ENCODE measurements around the gene NOP10. TPM values are rescaled to one million over a fixed set of nuclear protein-coding genes. Genes with fewer than 3 reads are reported as not detected.

NOP10 gene
- total and polyA plus RNA-seq, 2 of the 13 experiments (the other 11 are each of a cell fraction or from before 2014, with no cell fraction given), result 239 to 369 TPM

DNA sequence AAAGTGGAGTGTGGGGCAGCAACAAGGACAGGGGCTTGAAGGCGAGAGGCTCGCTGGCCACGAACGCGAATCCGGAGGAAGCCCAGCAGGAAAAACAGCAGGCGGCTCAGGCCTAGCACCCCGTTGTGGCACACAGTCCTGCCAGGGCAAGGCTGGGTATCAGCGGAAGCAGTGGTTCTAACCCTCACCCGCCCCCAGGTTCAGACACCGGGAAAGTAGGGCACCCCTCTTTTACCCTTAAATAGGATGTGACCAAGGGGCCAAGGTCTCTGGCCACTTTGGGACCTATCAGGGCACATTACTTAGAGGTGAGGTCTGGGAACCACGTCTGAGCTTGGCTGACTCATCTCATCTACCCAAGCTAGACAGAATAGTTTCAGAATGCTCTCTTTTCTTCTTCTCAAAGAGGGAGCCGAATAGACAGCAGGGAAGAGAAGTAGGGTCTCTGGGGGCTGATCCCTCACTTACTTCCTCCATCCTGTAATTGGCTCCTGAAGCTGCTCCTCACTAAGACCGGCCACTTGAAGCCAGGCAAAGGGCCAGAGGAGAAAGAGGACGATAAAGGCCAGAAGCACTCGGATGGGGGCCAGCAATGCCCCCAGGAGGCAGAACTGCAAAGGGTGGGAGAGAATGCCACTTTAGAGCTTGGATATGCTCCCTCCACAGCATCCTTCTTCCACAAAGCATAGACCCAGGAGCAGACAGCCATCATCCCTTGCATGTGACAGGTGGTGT, 22.3 kb upstream of the NOP10 start (continued):
- TF ChIP-seq, protein P1, sequence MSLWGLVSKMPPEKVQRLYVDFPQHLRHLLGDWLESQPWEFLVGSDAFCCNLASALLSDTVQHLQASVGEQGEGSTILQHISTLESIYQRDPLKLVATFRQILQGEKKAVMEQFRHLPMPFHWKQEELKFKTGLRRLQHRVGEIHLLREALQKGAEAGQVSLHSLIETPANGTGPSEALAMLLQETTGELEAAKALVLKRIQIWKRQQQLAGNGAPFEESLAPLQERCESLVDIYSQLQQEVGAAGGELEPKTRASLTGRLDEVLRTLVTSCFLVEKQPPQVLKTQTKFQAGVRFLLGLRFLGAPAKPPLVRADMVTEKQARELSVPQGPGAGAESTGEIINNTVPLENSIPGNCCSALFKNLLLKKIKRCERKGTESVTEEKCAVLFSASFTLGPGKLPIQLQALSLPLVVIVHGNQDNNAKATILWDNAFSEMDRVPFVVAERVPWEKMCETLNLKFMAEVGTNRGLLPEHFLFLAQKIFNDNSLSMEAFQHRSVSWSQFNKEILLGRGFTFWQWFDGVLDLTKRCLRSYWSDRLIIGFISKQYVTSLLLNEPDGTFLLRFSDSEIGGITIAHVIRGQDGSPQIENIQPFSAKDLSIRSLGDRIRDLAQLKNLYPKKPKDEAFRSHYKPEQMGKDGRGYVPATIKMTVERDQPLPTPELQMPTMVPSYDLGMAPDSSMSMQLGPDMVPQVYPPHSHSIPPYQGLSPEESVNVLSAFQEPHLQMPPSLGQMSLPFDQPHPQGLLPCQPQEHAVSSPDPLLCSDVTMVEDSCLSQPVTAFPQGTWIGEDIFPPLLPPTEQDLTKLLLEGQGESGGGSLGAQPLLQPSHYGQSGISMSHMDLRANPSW (CRISPR knock-in tag; IDR thresholded peaks at IDR 0.05; ENCODE audit: borderline replicate concordance), result no peak
- TF ChIP-seq ZNF607 (CRISPR knock-in tag; IDR thresholded peaks at IDR 0.05; ENCODE audit: borderline replicate concordance), result no peak
- no peak for TF ChIP-seq ZBTB25 (CRISPR knock-in tag; IDR thresholded peaks at IDR 0.05)
- TF ChIP-seq ZNF343 (CRISPR knock-in tag; IDR thresholded peaks at IDR 0.05), result no peak
- no peak for TF ChIP-seq RELA (CRISPR knock-in tag; IDR thresholded peaks at IDR 0.05)

DNA sequence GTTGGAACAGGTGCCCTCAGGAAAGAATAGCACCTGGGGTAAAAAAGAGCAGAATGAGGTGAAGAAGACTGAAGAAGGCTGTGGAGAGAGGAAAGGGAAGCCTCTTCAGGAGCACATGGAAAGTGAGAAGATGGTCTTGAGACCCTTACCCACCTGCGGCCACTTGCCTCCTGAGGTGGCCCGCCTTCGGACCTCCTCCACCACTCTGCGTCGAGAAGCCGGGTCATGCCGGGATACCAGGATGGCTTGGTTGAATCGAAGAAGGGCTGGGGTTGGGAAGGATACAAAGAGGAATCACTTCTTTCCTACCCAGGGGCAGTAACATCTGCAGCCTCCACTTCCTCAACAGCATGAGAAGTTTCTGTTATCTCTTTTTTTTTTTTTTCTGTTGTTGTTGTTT, 21.1 kb upstream of the NOP10 start:
- H3K4me1 ChIP-seq (ENCODE audit: insufficient read depth, low read length), result peaks cover 21% of the 10 kb centered on the region
- ChIA-PET POLR2A (no interaction called here), CTCF (ENCODE audit: low intra/inter-chr PET ratio, low total read pairs) (no interaction called here)
- no peaks in the 10 kb centered on the region for H3K9me3 ChIP-seq (ENCODE audit: low read length)
- no peaks in the 10 kb centered on the region for H3K27me3 ChIP-seq (ENCODE audit: control insufficient read depth in 1 of 2, insufficient read depth in 2 of 2, low read length in 2 of 2)
- peaks cover 3 to 4% of the 10 kb centered on the region in 2 experiments; a peak in 3 of 5 replicates for H3K36me3 ChIP-seq (replicated peaks in 1 of 2; ENCODE audit: control insufficient read depth in 1 of 2, insufficient read depth in 2 of 2, low read length in 2 of 2)
- H4K20me1 ChIP-seq (ENCODE audit: insufficient read depth, low read length), result no peaks in the 10 kb centered on the region
- FAIRE-seq, result no peak
- no peak overlapping the region for H3K27ac ChIP-seq (ENCODE audit: extremely low read length, insufficient read depth, low read length)
- no peak overlapping the region for H3K4me2 ChIP-seq (ENCODE audit: low read depth, low read length)
- intact Hi-C loops (cut with micrococcal nuclease; ENCODE audit: unreplicated experiment), result no loop called here
- ATAC-seq, result no peak
- H2AFZ ChIP-seq (ENCODE audit: low read length), result no peak overlapping the region
- peaks cover 2% of the 10 kb centered on the region for H3K79me2 ChIP-seq (ENCODE audit: insufficient read depth, low read length)
- in situ Hi-C loops (cut with HindIII; ENCODE audit: extremely low pct_ligation_motif_present, low pct_unique_long_range_greater_than_20kb), result loop anchor here (10.0 to 25.0 kb wide), 2 partner anchors 71 to 302 kb away; partner anchors contain the start of gene GOLGA8A
- no peak overlapping the region for H3K4me3 ChIP-seq (replicated peaks in 1 of 3; ENCODE audit: insufficient read depth in 1 of 3, low read depth in 2 of 3, low read length in 3 of 3)
- no peak for DNase-seq (ENCODE audit: low spot score)
- BruUV-seq (replicated peaks), result no TSS peak
- H3K9ac ChIP-seq (ENCODE audit: insufficient read depth, low read depth, low read length), result no peak overlapping the region
- WGBS (ENCODE audit: low lambda C conversion rate), result 92% methylated on average over 8 of the region's 8 CpGs
- no peak for TF ChIP-seq ZBTB1 (CRISPR knock-in tag; IDR thresholded peaks at IDR 0.05; ENCODE audit: borderline replicate concordance)
- TF ChIP-seq ZNF367 (CRISPR knock-in tag; IDR thresholded peaks at IDR 0.05; ENCODE audit: borderline replicate concordance), result no peak
- no peak for TF ChIP-seq ZNF18 (CRISPR knock-in tag; IDR thresholded peaks at IDR 0.05; ENCODE audit: insufficient replicate concordance)
- no peak for TF ChIP-seq HNF4G (IDR thresholded peaks at IDR 0.05; ENCODE audit: borderline replicate concordance, low read depth, low read length)
- no peak for TF ChIP-seq HNF4G (CRISPR knock-in tag; IDR thresholded peaks at IDR 0.05; ENCODE audit: borderline replicate concordance, low read depth)
- no peak for TF ChIP-seq TGIF2 (CRISPR knock-in tag; IDR thresholded peaks at IDR 0.05)
- TF ChIP-seq ZNF274 (CRISPR knock-in tag; IDR thresholded peaks at IDR 0.05), result no peak
- TF ChIP-seq ZGPAT (CRISPR knock-in tag; IDR thresholded peaks at IDR 0.05), result no peak
- TF ChIP-seq JUNB (CRISPR knock-in tag; IDR thresholded peaks at IDR 0.05; ENCODE audit: borderline replicate concordance), result no peak
- no peak for TF ChIP-seq ZFP37 (CRISPR knock-in tag; IDR thresholded peaks at IDR 0.05; ENCODE audit: borderline replicate concordance)
- no peak for TF ChIP-seq SRSF1 (optimal IDR thresholded peaks at IDR 0.05; ENCODE audit: low read depth, low read length)
